ENCODE measurements around the gene AMELX.

DNA sequence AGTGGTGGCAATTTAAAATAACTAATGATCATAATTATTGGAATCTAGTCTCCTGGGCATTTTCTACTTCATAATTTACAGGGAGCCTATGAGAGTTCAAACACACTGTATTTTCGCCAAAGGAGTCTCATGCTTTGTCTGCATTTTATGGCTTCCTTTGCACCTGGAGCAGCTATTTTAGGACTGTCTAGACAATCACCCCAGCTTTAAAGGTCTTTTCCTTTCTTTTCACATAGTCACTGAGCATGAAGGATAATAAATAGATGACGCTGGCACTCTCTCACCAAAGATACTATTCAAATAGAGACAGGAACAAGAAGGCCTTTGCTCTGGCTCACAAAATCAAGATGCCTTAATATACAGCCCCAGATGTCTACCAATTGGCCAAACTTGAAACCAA, 43.0 kb downstream of the AMELX start:
- TF ChIP-seq CTCF (conservative IDR thresholded peaks at IDR 0.05; ENCODE audit: low read length) (no peak), EZH2phosphoT487 (IDR thresholded peaks at IDR 0.05; ENCODE audit: borderline replicate concordance, low read depth, low read length) (no peak)
